ENCODE measurements around the gene FSD1L.

DNA sequence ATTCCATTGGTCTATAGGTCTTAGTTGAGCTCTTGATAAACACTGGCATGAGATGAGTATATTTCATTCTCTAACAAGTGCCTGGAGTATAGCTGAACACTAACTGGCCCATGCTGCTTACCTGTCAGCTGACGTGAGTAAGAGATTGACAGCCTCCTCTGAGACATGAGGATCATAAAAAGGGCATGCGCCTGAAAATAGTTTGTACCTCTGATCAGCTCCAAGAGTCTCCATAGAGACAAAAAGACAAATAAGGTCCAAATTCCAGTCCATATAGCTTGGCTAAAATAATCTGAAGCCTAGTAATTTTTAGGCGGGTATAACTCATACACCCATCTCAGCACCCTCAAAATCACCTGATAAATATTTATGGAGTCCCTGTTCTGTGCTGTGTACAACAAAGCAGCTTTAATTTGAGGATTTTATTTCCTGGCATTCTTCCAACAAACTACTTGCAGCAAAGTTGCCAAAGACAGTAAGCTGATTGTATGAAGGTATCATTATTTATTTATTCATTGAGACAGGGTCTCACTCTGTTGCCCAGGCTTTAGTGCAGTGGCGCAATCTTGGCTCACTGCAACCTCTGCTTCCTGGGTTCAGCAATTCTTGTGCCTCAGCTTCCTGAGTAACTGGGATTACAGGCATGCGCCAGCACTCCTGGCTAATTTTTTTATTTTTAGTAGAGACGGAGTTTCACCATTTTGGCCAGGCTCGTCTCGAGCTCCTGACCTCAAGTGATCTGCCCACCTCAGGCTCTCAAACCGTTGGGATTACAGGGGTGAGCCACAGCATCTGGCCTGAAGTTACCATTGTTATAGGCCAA is 16.2 kb upstream of the FSD1L start:
- TF ChIP-seq, protein P1, sequence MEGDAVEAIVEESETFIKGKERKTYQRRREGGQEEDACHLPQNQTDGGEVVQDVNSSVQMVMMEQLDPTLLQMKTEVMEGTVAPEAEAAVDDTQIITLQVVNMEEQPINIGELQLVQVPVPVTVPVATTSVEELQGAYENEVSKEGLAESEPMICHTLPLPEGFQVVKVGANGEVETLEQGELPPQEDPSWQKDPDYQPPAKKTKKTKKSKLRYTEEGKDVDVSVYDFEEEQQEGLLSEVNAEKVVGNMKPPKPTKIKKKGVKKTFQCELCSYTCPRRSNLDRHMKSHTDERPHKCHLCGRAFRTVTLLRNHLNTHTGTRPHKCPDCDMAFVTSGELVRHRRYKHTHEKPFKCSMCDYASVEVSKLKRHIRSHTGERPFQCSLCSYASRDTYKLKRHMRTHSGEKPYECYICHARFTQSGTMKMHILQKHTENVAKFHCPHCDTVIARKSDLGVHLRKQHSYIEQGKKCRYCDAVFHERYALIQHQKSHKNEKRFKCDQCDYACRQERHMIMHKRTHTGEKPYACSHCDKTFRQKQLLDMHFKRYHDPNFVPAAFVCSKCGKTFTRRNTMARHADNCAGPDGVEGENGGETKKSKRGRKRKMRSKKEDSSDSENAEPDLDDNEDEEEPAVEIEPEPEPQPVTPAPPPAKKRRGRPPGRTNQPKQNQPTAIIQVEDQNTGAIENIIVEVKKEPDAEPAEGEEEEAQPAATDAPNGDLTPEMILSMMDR (IDR thresholded peaks at IDR 0.05): no peak
- TF ChIP-seq ZFX (IDR thresholded peaks at IDR 0.05; ENCODE audit: borderline replicate concordance): no peak

Data from 22Rv1 (cell line).